ENCODE data around the gene HAO1.

Gene HAO1

DNA sequence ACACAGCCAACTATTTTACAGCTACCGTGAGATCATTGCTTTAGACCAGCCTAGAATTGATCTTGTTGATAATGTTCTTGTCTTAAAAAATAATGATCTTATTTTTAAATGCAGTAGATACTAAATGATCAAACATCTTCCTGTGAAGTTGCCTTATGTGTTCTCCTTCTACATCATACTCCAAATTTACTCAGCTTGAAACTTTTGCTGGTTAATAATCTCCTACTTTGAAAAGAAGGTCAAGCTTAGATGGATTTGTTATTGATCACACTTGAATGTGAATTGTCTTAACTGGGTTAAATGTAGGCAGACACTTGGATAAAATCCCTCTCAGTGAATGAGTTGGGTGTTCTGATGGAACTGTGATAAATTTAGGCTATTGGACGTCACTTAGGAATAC is 91.9 kb downstream of the HAO1 start:
- no peak for TF ChIP-seq SIN3A (IDR thresholded peaks at IDR 0.05; ENCODE audit: borderline replicate concordance, insufficient read depth, low read length)
- TF ChIP-seq, protein P1, sequence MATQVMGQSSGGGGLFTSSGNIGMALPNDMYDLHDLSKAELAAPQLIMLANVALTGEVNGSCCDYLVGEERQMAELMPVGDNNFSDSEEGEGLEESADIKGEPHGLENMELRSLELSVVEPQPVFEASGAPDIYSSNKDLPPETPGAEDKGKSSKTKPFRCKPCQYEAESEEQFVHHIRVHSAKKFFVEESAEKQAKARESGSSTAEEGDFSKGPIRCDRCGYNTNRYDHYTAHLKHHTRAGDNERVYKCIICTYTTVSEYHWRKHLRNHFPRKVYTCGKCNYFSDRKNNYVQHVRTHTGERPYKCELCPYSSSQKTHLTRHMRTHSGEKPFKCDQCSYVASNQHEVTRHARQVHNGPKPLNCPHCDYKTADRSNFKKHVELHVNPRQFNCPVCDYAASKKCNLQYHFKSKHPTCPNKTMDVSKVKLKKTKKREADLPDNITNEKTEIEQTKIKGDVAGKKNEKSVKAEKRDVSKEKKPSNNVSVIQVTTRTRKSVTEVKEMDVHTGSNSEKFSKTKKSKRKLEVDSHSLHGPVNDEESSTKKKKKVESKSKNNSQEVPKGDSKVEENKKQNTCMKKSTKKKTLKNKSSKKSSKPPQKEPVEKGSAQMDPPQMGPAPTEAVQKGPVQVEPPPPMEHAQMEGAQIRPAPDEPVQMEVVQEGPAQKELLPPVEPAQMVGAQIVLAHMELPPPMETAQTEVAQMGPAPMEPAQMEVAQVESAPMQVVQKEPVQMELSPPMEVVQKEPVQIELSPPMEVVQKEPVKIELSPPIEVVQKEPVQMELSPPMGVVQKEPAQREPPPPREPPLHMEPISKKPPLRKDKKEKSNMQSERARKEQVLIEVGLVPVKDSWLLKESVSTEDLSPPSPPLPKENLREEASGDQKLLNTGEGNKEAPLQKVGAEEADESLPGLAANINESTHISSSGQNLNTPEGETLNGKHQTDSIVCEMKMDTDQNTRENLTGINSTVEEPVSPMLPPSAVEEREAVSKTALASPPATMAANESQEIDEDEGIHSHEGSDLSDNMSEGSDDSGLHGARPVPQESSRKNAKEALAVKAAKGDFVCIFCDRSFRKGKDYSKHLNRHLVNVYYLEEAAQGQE (IDR thresholded peaks at IDR 0.05; ENCODE audit: insufficient read depth in 1 of 2, low read depth in 2 of 2, low read length in 2 of 2), result no peak
- no peak for TF ChIP-seq POLR2AphosphoS5 (IDR thresholded peaks at IDR 0.05; ENCODE audit: low read depth, low read length)
- no peak for TF ChIP-seq TAF1 (IDR thresholded peaks at IDR 0.05; ENCODE audit: borderline replicate concordance, insufficient read depth, low read length)
- no peak for TF ChIP-seq FOXP2 (optimal IDR thresholded peaks at IDR 0.05; ENCODE audit: borderline replicate concordance, extremely low read depth, extremely low read length, insufficient read depth)

GRCh38 chr20:7843613-7844012 is 96.6 kb downstream of the HAO1 start:
- TF ChIP-seq FOXP2 (optimal IDR thresholded peaks at IDR 0.05; ENCODE audit: borderline replicate concordance, extremely low read depth, extremely low read length, insufficient read depth) (no peak), TAF1 (IDR thresholded peaks at IDR 0.05; ENCODE audit: borderline replicate concordance, insufficient read depth, low read length) (no peak), POLR2AphosphoS5 (IDR thresholded peaks at IDR 0.05; ENCODE audit: low read depth, low read length) (no peak), SIN3A (IDR thresholded peaks at IDR 0.05; ENCODE audit: borderline replicate concordance, insufficient read depth, low read length) (no peak)
- TF ChIP-seq, protein P1 (IDR thresholded peaks at IDR 0.05; ENCODE audit: insufficient read depth in 1 of 2, low read depth in 2 of 2, low read length in 2 of 2), result no peak

GRCh38 chr20:7841971-7842310 is 98.3 kb downstream of the HAO1 start:
- TF ChIP-seq FOXP2 (optimal IDR thresholded peaks at IDR 0.05; ENCODE audit: borderline replicate concordance, extremely low read depth, extremely low read length, insufficient read depth) (no peak), POLR2AphosphoS5 (IDR thresholded peaks at IDR 0.05; ENCODE audit: low read depth, low read length) (no peak), SIN3A (IDR thresholded peaks at IDR 0.05; ENCODE audit: borderline replicate concordance, insufficient read depth, low read length) (no peak), TAF1 (IDR thresholded peaks at IDR 0.05; ENCODE audit: borderline replicate concordance, insufficient read depth, low read length) (no peak)
- TF ChIP-seq, protein P1 (IDR thresholded peaks at IDR 0.05; ENCODE audit: insufficient read depth in 1 of 2, low read depth in 2 of 2, low read length in 2 of 2), result no peak

DNA sequence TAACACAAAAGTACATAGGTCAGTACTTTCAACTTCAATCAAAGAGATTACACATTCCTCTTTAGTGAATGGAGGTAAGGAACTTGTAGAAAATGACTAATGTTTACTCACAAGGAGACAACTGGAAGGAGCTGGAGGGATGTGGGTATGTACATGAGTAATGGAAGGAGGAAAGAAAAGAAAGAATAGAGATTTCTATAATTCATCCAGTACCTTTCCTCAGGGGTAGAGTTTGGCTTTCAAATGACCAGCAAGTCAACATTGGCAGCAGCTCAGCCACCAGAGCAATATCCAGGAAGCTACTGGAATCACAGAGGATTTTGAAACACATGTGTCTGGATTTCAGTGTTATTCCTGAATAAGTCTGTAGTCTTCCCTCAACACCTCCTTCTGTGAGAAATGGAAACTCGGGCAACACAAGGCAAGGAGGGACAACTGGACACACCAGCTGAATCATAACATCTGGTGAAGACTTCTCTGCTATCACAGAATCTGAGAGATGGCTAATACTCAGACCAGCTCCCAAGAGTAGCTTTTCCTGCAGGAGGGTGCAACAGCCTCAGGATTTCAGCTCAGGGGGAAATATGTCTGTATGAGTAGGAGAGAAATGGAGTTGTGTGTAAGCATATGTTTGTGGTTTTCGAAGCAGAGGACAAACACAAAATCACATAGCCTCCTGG is 98.8 kb downstream of the HAO1 start:
- TF ChIP-seq SIN3A (IDR thresholded peaks at IDR 0.05; ENCODE audit: borderline replicate concordance, insufficient read depth, low read length) (no peak), TAF1 (IDR thresholded peaks at IDR 0.05; ENCODE audit: borderline replicate concordance, insufficient read depth, low read length) (no peak), FOXP2 (optimal IDR thresholded peaks at IDR 0.05; ENCODE audit: borderline replicate concordance, extremely low read depth, extremely low read length, insufficient read depth) (no peak), POLR2AphosphoS5 (IDR thresholded peaks at IDR 0.05; ENCODE audit: low read depth, low read length) (no peak)
- TF ChIP-seq, protein P1 (IDR thresholded peaks at IDR 0.05; ENCODE audit: insufficient read depth in 1 of 2, low read depth in 2 of 2, low read length in 2 of 2), result no peak

Measured in PFSK-1 (cell line).